HepG2 (cell line): ENCODE measurements around the gene TLR5. TPM values are rescaled to one million over a fixed set of nuclear protein-coding genes. Genes with fewer than 3 reads are reported as not detected.

Experiments used
- ATAC-seq: fragments of 200-7000 bp; cut with Tn5 transposase; 3 replicates; pipeline ENCODE4 v1.9.1; 2020; ENCODE audit warnings: mild to moderate bottlenecking, moderate library complexity
- BruUV-seq: library from RNA; stranded (reverse); fragments of 400-500 nt; replicated peaks from 2 replicates; lab custom pipeline; 2021; lab: Mats Ljungman, UMichigan
- CTCF ChIA-PET: fragments of 300-600 bp; formaldehyde crosslinking; extraction: SDS; loops from one replicate; lab custom pipeline; 2021; ENCODE audit warnings: low total read pairs, inconsistent platforms, low intra/inter-chr PET ratio; lab: Yijun Ruan, JAX
- POLR2A ChIA-PET: fragments of 350-600 bp; sonication (Branson Sonifier 250); formaldehyde crosslinking; loops from one replicate; lab custom pipeline; 2020; ENCODE audit warnings: antibody characterized with exemption, inconsistent platforms; lab: Yijun Ruan, JAX
- DNase-seq: peaks from one replicate; pipeline ENCODE4 v3.0.0-alpha.2; 2015; ENCODE audit warnings: low spot score
- FAIRE-seq: peaks from 3 replicates; lab custom pipeline; 2011; peaks lifted over from hg19 to GRCh38; lab: Jason Lieb, UNC
- H2AFZ ChIP-seq: one replicate; pipeline ENCODE4 v1.6.1; 2011; ENCODE audit warnings: low read length, inconsistent platforms
- H3K27ac ChIP-seq: fragments of 300-600 bp; 3 replicates; pipeline ENCODE4 v1.8.0; 2011; ENCODE audit warnings: mixed run types, mild to moderate bottlenecking, mixed read lengths, low read length, inconsistent platforms; ENCODE audit not compliant: insufficient read depth; ENCODE audit errors: extremely low read length
- H3K27me3 ChIP-seq, 2 experiments: fragments of 200-600 bp in 1 of 2; 2 replicates in 1 of 2; 3 replicates in 1 of 2; pipeline versions ENCODE4 v1.6.0 to v1.8.0; 2011; ENCODE audit warnings: low read length in 2 of 2, mild to moderate bottlenecking in 2 of 2, moderate library complexity in 2 of 2, inconsistent platforms in 1 of 2; ENCODE audit not compliant: insufficient read depth in 2 of 2, control insufficient read depth in 1 of 2
- H3K36me3 ChIP-seq, 2 experiments: fragments of 200-600 bp in 1 of 2; replicated peaks in 1 of 2; 2 replicates in 1 of 2; 3 replicates in 1 of 2; pipeline versions ENCODE4 v1.5.1 to v1.8.0; 2011; ENCODE audit warnings: low read length in 2 of 2, inconsistent platforms in 1 of 2; ENCODE audit not compliant: insufficient read depth in 2 of 2, control insufficient read depth in 1 of 2
- H3K4me1 ChIP-seq: 2 replicates; pipeline ENCODE4 v1.5.1; 2012; ENCODE audit warnings: low read length, inconsistent platforms; ENCODE audit not compliant: insufficient read depth
- H3K4me2 ChIP-seq: 2 replicates; pipeline ENCODE4 v1.6.0; 2011; ENCODE audit warnings: low read depth, low read length, inconsistent platforms
- H3K4me3 ChIP-seq, 3 experiments: fragments of 200-600 bp in 1 of 3; sonication (generic), shearing (Covaris generic) in 1 of 3; replicated peaks in 1 of 3; 2 replicates each; pipeline ENCODE4 v1.5.1; 2011 to 2016; ENCODE audit warnings: low read length in 3 of 3, inconsistent platforms in 2 of 3, low read depth in 2 of 3, mild to moderate bottlenecking in 2 of 3, control low read depth in 1 of 3, mixed read lengths in 1 of 3; ENCODE audit not compliant: insufficient read depth in 1 of 3
- H3K79me2 ChIP-seq: one replicate; pipeline ENCODE4 v1.6.1; 2011; ENCODE audit warnings: low read length, inconsistent platforms; ENCODE audit not compliant: insufficient read depth
- H3K9ac ChIP-seq: 2 replicates; pipeline ENCODE4 v1.6.0; 2011; ENCODE audit warnings: mild to moderate bottlenecking, low read depth, low read length, inconsistent platforms; ENCODE audit not compliant: insufficient read depth
- H3K9me3 ChIP-seq: 2 replicates; pipeline ENCODE4 v1.5.1; 2012; ENCODE audit warnings: mild to moderate bottlenecking, low read length
- H4K20me1 ChIP-seq: 2 replicates; pipeline ENCODE4 v1.6.0; 2011; ENCODE audit warnings: inconsistent platforms, mild to moderate bottlenecking, low read length, moderate library complexity; ENCODE audit not compliant: insufficient read depth
- ASH2L ChIP-seq: fragments of 300-600, 200-600 bp; sonication (generic); IDR thresholded peaks from 2 replicates; pipeline ENCODE4 v1.7.0; 2017; ENCODE audit warnings: low read depth, mild to moderate bottlenecking, moderate library complexity, mixed read lengths, low read length; ENCODE audit not compliant: insufficient read length
- CBFB ChIP-seq: sonication (generic); formaldehyde crosslinking; IDR thresholded peaks from 2 replicates; pipeline ENCODE4 v1.4.0; 2020; ENCODE audit warnings: missing genetic modification reagents
- DNMT3B ChIP-seq: conservative IDR thresholded peaks from 2 replicates; pipeline ENCODE4 v1.6.1; 2016; ENCODE audit warnings: missing biosample characterization, control low read depth
- E2F1 ChIP-seq: sonication (generic); formaldehyde crosslinking; IDR thresholded peaks from 2 replicates; pipeline ENCODE4 v1.5.0; 2020; ENCODE audit warnings: missing genetic modification reagents
- FOXA1 ChIP-seq, 2 experiments: fragments of 450-650 bp in 1 of 2; sonication (generic) in 1 of 2; formaldehyde crosslinking in 1 of 2; IDR thresholded peaks; 2 replicates each; pipeline versions ENCODE4 v1.4.0 to v1.6.1; 2016 to 2020; ENCODE audit warnings: missing genetic modification reagents in 1 of 2
- HBP1 ChIP-seq: IDR thresholded peaks from 2 replicates; pipeline ENCODE4 v1.6.1; 2016; ENCODE audit warnings: low read depth, control low read depth
- KAT8 ChIP-seq: IDR thresholded peaks from 2 replicates; pipeline ENCODE4 v1.6.1; 2016; ENCODE audit warnings: missing genetic modification reagents, missing compliant biosample characterization
- MNT ChIP-seq: fragments of 450-650 bp; IDR thresholded peaks from 2 replicates; pipeline ENCODE4 v1.6.1; 2016
- MYPOP ChIP-seq: sonication (generic); formaldehyde crosslinking; IDR thresholded peaks from 2 replicates; pipeline ENCODE4 v1.8.1; 2023; ENCODE audit warnings: mild to moderate bottlenecking, moderate library complexity, missing genetic modification reagents
- RELA ChIP-seq: sonication (generic); formaldehyde crosslinking; IDR thresholded peaks from 2 replicates; pipeline ENCODE4 v1.4.0; 2020; ENCODE audit warnings: missing genetic modification reagents
- RFX5 ChIP-seq: IDR thresholded peaks from 2 replicates; pipeline ENCODE4 v1.6.1; 2011; ENCODE audit warnings: low read depth, low read length, improper control_type of control experiment
- SP2 ChIP-seq: sonication (generic); formaldehyde crosslinking; IDR thresholded peaks from 2 replicates; pipeline ENCODE4 v1.5.1; 2020; ENCODE audit warnings: mild to moderate bottlenecking, missing genetic modification reagents
- SRSF4 ChIP-seq: fragments of 200-400 bp; formaldehyde crosslinking; IDR thresholded peaks from one replicate; pipeline ENCODE4 v1.6.1; 2018; ENCODE audit warnings: mild to moderate bottlenecking, low read depth, low read length, moderate library complexity; ENCODE audit not compliant: poor library complexity, severe bottlenecking
- TEAD2 ChIP-seq: sonication (generic); formaldehyde crosslinking; IDR thresholded peaks from 2 replicates; pipeline ENCODE4 v1.9.0; 2021; ENCODE audit warnings: missing genetic modification reagents
- YEATS4 ChIP-seq: sonication (generic); formaldehyde crosslinking; IDR thresholded peaks from 2 replicates; pipeline ENCODE4 v1.4.0; 2020; ENCODE audit warnings: missing genetic modification reagents, borderline replicate concordance
- ZNF296 ChIP-seq: sonication (generic); formaldehyde crosslinking; conservative IDR thresholded peaks from 2 replicates; pipeline ENCODE4 v1.5.0; 2020; ENCODE audit warnings: mild to moderate bottlenecking, missing genetic modification reagents
- ZNF839 ChIP-seq: sonication (generic); formaldehyde crosslinking; IDR thresholded peaks from 2 replicates; pipeline ENCODE4 v1.4.0; 2020; ENCODE audit warnings: missing genetic modification reagents, mild to moderate bottlenecking, borderline replicate concordance
- WGBS: methylation state at CpG from one replicate; pipeline ENCODE4 v1.1.6; 2017; ENCODE audit warnings: low lambda C conversion rate; 5-methylcytosine and 5-hydroxymethylcytosine counted together
- in situ Hi-C: cut with HindIII; loops from 2 replicates; pipeline ENCODE4 v1.10.0; 2017; ENCODE audit warnings: low pct_unique_long_range_greater_than_20kb; ENCODE audit not compliant: extremely low pct_ligation_motif_present
- intact Hi-C: fragments of 100-400 bp; cut with micrococcal nuclease; formaldehyde crosslinking; loops from one replicate; pipeline ENCODE4 v1.10.0; 2022; ENCODE audit not compliant: unreplicated experiment
- polyA plus RNA-seq, 8 experiments: library from polyadenylated mRNA; depleted of rRNA in 3 of 8; stranded (reverse) in 7 of 8; unstranded in 1 of 8; fragments of >200 nt; fragmentation: Illumina TruSeq in 4 of 8; extraction: Trizol in 4 of 8; gene quantifications; 2 replicates each; pipeline versions ENCODE4 v1.2.1 to v1.2.3, GENCODE V29; 2011 to 2016; ENCODE audit warnings: low read depth in 4 of 8, missing spikeins in 1 of 8, mixed read lengths in 1 of 8; ENCODE audit not compliant: insufficient read depth in 1 of 8
- total RNA-seq, 5 experiments: library from RNA; depleted of rRNA; stranded (reverse); fragments of >200 nt; fragmentation: Illumina TruSeq; extraction: Trizol; gene quantifications; 2 replicates each; pipeline ENCODE4 v1.2.3, GENCODE V29; 2016; ENCODE audit warnings: low read depth in 1 of 5
- TF ChIP-seq, protein P1 (sequence below): sonication (generic); formaldehyde crosslinking; IDR thresholded peaks from 2 replicates; pipeline ENCODE4 v1.4.0; 2020; ENCODE audit warnings: missing genetic modification reagents
- TF ChIP-seq, protein P2 (sequence below): sonication (generic); formaldehyde crosslinking; IDR thresholded peaks from 2 replicates; pipeline ENCODE4 v1.4.0; 2020; ENCODE audit warnings: missing genetic modification reagents

The TLR5 gene
- total and polyA plus RNA-seq, 2 of the 13 experiments (the other 11 are each of a cell fraction or from before 2014, with no cell fraction given): not detected

GRCh38 chr1:223110952-223111351, 32.1 kb downstream of the TLR5 start:
- POLR2A ChIA-PET: no interaction called here
- FAIRE-seq: no peak

More at GRCh38 chr1:223110952-223111351, 32.1 kb downstream of the TLR5 start:
- Histone ChIP-seq H3K4me3 (no peak overlapping the region), H2AFZ (no peak overlapping the region), H4K20me1 (no peaks in the 10 kb centered on the region), H3K79me2 (no peaks in the 10 kb centered on the region), H3K9ac (no peak overlapping the region), H3K4me1 (peaks cover 21% of the 10 kb centered on the region), H3K27ac (no peak overlapping the region), H3K9me3 (no peaks in the 10 kb centered on the region), H3K4me2 (no peak overlapping the region), H3K27me3 (peaks cover 1 to 10% of the 10 kb centered on the region in 2 experiments; a peak in 1 of 5 replicates), H3K36me3 (no peaks in the 10 kb centered on the region)
- TF ChIP-seq CBFB (no peak), SP2 (CRISPR knock-in tag) (no peak), DNMT3B (no peak), HBP1 (no peak), E2F1 (CRISPR knock-in tag) (no peak), TEAD2 (CRISPR knock-in tag) (no peak), ZNF839 (CRISPR knock-in tag) (no peak), RELA (CRISPR knock-in tag) (no peak), YEATS4 (no peak), MYPOP (CRISPR knock-in tag) (no peak), ASH2L (no peak), FOXA1 (IDR thresholded peaks at IDR 0.05) (no peak), FOXA1 (CRISPR knock-in tag; IDR thresholded peaks at IDR 0.05) (no peak), SRSF4 (no peak), KAT8 (CRISPR knock-in tag) (no peak), ZNF296 (no peak), RFX5 (no peak), MNT (no peak)
- TF ChIP-seq, protein P1, sequence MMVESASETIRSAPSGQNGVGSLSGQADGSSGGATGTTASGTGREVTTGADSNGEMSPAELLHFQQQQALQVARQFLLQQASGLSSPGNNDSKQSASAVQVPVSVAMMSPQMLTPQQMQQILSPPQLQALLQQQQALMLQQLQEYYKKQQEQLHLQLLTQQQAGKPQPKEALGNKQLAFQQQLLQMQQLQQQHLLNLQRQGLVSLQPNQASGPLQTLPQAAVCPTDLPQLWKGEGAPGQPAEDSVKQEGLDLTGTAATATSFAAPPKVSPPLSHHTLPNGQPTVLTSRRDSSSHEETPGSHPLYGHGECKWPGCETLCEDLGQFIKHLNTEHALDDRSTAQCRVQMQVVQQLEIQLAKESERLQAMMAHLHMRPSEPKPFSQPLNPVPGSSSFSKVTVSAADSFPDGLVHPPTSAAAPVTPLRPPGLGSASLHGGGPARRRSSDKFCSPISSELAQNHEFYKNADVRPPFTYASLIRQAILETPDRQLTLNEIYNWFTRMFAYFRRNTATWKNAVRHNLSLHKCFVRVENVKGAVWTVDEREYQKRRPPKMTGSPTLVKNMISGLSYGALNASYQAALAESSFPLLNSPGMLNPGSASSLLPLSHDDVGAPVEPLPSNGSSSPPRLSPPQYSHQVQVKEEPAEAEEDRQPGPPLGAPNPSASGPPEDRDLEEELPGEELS (CRISPR knock-in tag): no peak
- TF ChIP-seq, protein P2, sequence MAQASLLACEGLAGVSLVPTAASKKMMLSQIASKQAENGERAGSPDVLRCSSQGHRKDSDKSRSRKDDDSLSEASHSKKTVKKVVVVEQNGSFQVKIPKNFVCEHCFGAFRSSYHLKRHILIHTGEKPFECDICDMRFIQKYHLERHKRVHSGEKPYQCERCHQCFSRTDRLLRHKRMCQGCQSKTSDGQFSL: no peak
- no TSS peak for BruUV-seq
- whole genome bisulfite sequencing: 44% methylated on average over 3 of the region's 3 CpGs
- intact Hi-C loops: no loop called here
- in situ Hi-C loops: no loop called here
- DNase-seq (no peak), ATAC-seq (no peak)
- CTCF ChIA-PET: no interaction called here
